Activated effector memory CD4-positive, alpha-beta T cell treated with anti-CD3 and anti-CD28 coated beads, Interleukin-2, amount 50 U/mL, for 16 hours (primary cell): ENCODE results near the gene UTP11.

Source experiments
- DNase-seq: peaks from one replicate; pipeline ENCODE4 v3.0.0-alpha.2; 2020

The UTP11 gene

GRCh38 chr1:38003261-38004250, 9.0 kb upstream of the UTP11 start:
- DNase-seq = no peak

- DNase-seq = no peak
These were observed 8.0 kb upstream of the UTP11 start for GRCh38 chr1:38004284-38005108.

GRCh38 chr1:38005195-38006007, 7.1 kb upstream of the UTP11 start, which contains the start of gene FHL3:
Gene FHL3, minus strand, starts transcription at chr1:38005514. Its CDS starts 6,102 bp downstream, at chr1:37999412.
- peak; percentile 80 for DNase-seq

GRCh38 chr1:38006008-38006828, 6.3 kb upstream of the UTP11 start:
- DNase-seq = no peak

GRCh38 chr1:38009088-38009840, 3.3 kb upstream of the UTP11 start:
- no peak for DNase-seq

GRCh38 chr1:38009841-38010180, 2.7 kb upstream of the UTP11 start:
- no peak for DNase-seq

GRCh38 chr1:38013227-38013622, 691 bp downstream of the UTP11 start:
- DNase-seq = no peak

GRCh38 chr1:38014171-38014570, 1.6 kb downstream of the UTP11 start:
- DNase-seq = no peak

GRCh38 chr1:38014724-38015424, 2.3 kb downstream of the UTP11 start:
- peak; percentile 33 for DNase-seq

- peak; percentile 48 for DNase-seq
These were observed 3.6 kb downstream of the UTP11 start for GRCh38 chr1:38015978-38016725.

- DNase-seq = no peak
These were observed 6.4 kb downstream of the UTP11 start for GRCh38 chr1:38018864-38019343.

- no peak for DNase-seq
These were observed 7.9 kb downstream of the UTP11 start for GRCh38 chr1:38020396-38020795.

GRCh38 chr1:38021969-38022368, 9.4 kb downstream of the UTP11 start:
- DNase-seq = no peak

GRCh38 chr1:38022810-38023209, 10.3 kb downstream of the UTP11 start:
- no peak for DNase-seq

- no peak for DNase-seq
These were observed 12.7 kb downstream of the UTP11 start for GRCh38 chr1:38025233-38025632.

GRCh38 chr1:38025664-38026063, 13.1 kb downstream of the UTP11 start:
- DNase-seq = no peak

- peak; percentile 84 for DNase-seq
These were observed 14.2 kb downstream of the UTP11 start for GRCh38 chr1:38026592-38027200.

GRCh38 chr1:38027201-38028104, 14.9 kb downstream of the UTP11 start:
- DNase-seq = peak; percentile 59
